H1 (cell line): ENCODE data around the gene NPY4R2. TPM values are rescaled to one million over a fixed set of nuclear protein-coding genes. Genes with fewer than 3 reads are reported as not detected.
"Not testable (repeated sequence)": the region's sequence is repeated elsewhere in the genome, so short reads cannot be mapped to it uniquely, and the experiment has no call there.

Experiments used
- CTCF ChIA-PET: fragments of 300-600 bp; sonication (Branson Sonifier 250); formaldehyde crosslinking; loops from one replicate; lab custom pipeline; 2021; ENCODE audit not compliant: partially characterized antibody; lab: Charles Lee
- POLR2A ChIA-PET: fragments of 300-600 bp; sonication (Branson Sonifier 250); formaldehyde crosslinking; loops from one replicate; lab custom pipeline; 2021; ENCODE audit warnings: inconsistent platforms; ENCODE audit not compliant: partially characterized antibody; lab: Charles Lee
- DNase-seq, 2 experiments: peaks; one replicate each; pipeline versions ENCODE4 v3.0.0 to v3.0.0-alpha.2; 2010 to 2022; ENCODE audit warnings: low spot score in 2 of 2, low read depth in 1 of 2, mixed read lengths in 1 of 2
- FAIRE-seq: peaks from 2 replicates; lab custom pipeline; 2011; peaks lifted over from hg19 to GRCh38; lab: Jason Lieb, UNC
- H2AFZ ChIP-seq: 2 replicates; pipeline ENCODE4 v1.8.1; 2012; ENCODE audit warnings: low read length, inconsistent platforms
- H2AK5ac ChIP-seq: 2 replicates; pipeline ENCODE4 v1.6.1; 2013; ENCODE audit warnings: low read depth, low read length
- H2BK120ac ChIP-seq: replicated peaks from 2 replicates; pipeline ENCODE3; 2013; ENCODE audit warnings: low read depth, low read length, inconsistent platforms
- H2BK12ac ChIP-seq: 2 replicates; pipeline ENCODE4 v1.6.1; 2013; ENCODE audit warnings: low read depth, low read length
- H2BK15ac ChIP-seq: 2 replicates; pipeline ENCODE4 v1.6.1; 2013; ENCODE audit warnings: low read length
- H2BK20ac ChIP-seq: 2 replicates; pipeline ENCODE4 v1.6.1; 2013; ENCODE audit warnings: low read length
- H2BK5ac ChIP-seq: 2 replicates; pipeline ENCODE4 v1.6.1; 2013; ENCODE audit warnings: low read depth, low read length
- H3K14ac ChIP-seq: 2 replicates; pipeline ENCODE4 v1.6.1; 2013; ENCODE audit warnings: inconsistent platforms; ENCODE audit not compliant: insufficient read length
- H3K18ac ChIP-seq: 2 replicates; pipeline ENCODE4 v1.6.1; 2013; ENCODE audit warnings: low read length; ENCODE audit errors: extremely low read depth
- H3K23ac ChIP-seq: 2 replicates; pipeline ENCODE4 v1.6.1; 2013; ENCODE audit warnings: inconsistent platforms; ENCODE audit not compliant: insufficient read length
- H3K23me2 ChIP-seq: 2 replicates; pipeline ENCODE4 v1.6.1; 2013; ENCODE audit warnings: low read depth, low read length
- H3K27ac ChIP-seq: 2 replicates; pipeline ENCODE4 v1.6.1; 2011; ENCODE audit warnings: low read depth, low read length, inconsistent platforms
- H3K27me3 ChIP-seq, 4 experiments: replicated peaks in 1 of 4; 1 replicate in 1 of 4; 2 replicates in 3 of 4; pipeline versions ENCODE4 v1.6.1 to v1.8.1; 2011 to 2013; ENCODE audit warnings: low read length in 3 of 4, mild to moderate bottlenecking in 3 of 4, inconsistent platforms in 2 of 4, mixed read lengths in 2 of 4, moderate library complexity in 1 of 4; ENCODE audit not compliant: control insufficient read depth in 3 of 4, insufficient read depth in 3 of 4; ENCODE audit errors: extremely low read depth in 1 of 4
- H3K36me3 ChIP-seq, 4 experiments: 2 replicates each; pipeline versions ENCODE4 v1.6.1 to v1.8.1; 2011 to 2013; ENCODE audit warnings: mild to moderate bottlenecking in 4 of 4, low read length in 3 of 4, moderate library complexity in 2 of 4, control low read depth in 1 of 4, inconsistent platforms in 1 of 4; ENCODE audit not compliant: insufficient read depth in 4 of 4, control insufficient read depth in 2 of 4
- H3K4ac ChIP-seq: replicated peaks from 2 replicates; pipeline ENCODE3; 2013; ENCODE audit warnings: low read length, low read depth, mixed read lengths, inconsistent platforms; ENCODE audit not compliant: insufficient read length
- H3K4me1 ChIP-seq, 4 experiments: replicated peaks in 1 of 4; 1 replicate in 1 of 4; 2 replicates in 3 of 4; pipeline versions ENCODE4 v1.6.1 to v1.8.1; 2011 to 2013; ENCODE audit warnings: low read length in 3 of 4, inconsistent platforms in 2 of 4, mixed read lengths in 1 of 4; ENCODE audit not compliant: insufficient read depth in 4 of 4, control insufficient read depth in 3 of 4
- H3K4me2 ChIP-seq, 2 experiments: 2 replicates each; pipeline versions ENCODE4 v1.6.1 to v1.8.1; 2011 to 2013; ENCODE audit warnings: low read depth in 2 of 2, low read length in 2 of 2, control low read depth in 1 of 2, inconsistent platforms in 1 of 2, mild to moderate bottlenecking in 1 of 2; ENCODE audit not compliant: insufficient read depth in 1 of 2
- H3K4me3 ChIP-seq, 4 experiments: fragments of 200-600, 300-600 bp in 1 of 4; sonication (generic), shearing (Covaris generic), sonication (Bioruptor Twin) in 1 of 4; 2 replicates each; pipeline versions ENCODE4 v1.5.1 to v1.8.1; 2011 to 2016; ENCODE audit warnings: low read length in 4 of 4, low read depth in 3 of 4, control low read depth in 2 of 4, inconsistent platforms in 2 of 4, mild to moderate bottlenecking in 2 of 4, mixed read lengths in 1 of 4, moderate library complexity in 1 of 4; ENCODE audit not compliant: insufficient read depth in 2 of 4; ENCODE audit errors: extremely low read depth in 1 of 4
- H3K56ac ChIP-seq: replicated peaks from 2 replicates; pipeline ENCODE3; 2013; ENCODE audit warnings: low read depth, mild to moderate bottlenecking, mixed read lengths, low read length, inconsistent platforms; ENCODE audit not compliant: insufficient read length
- H3K79me1 ChIP-seq: 2 replicates; pipeline ENCODE4 v1.6.1; 2013; ENCODE audit warnings: low read depth, low read length, control low read depth
- H3K79me2 ChIP-seq, 2 experiments: 2 replicates each; pipeline versions ENCODE4 v1.6.1 to v1.8.1; 2012 to 2013; ENCODE audit warnings: low read length in 2 of 2, mild to moderate bottlenecking in 2 of 2, inconsistent platforms in 1 of 2; ENCODE audit not compliant: insufficient read depth in 2 of 2, control insufficient read depth in 1 of 2
- H3K9ac ChIP-seq, 4 experiments: replicated peaks in 1 of 4; 1 replicate in 1 of 4; 2 replicates in 3 of 4; pipeline versions ENCODE4 v1.6.1 to v1.8.1; 2011 to 2013; ENCODE audit warnings: low read depth in 3 of 4, low read length in 3 of 4, control low read depth in 2 of 4, mild to moderate bottlenecking in 2 of 4, moderate library complexity in 2 of 4, inconsistent platforms in 1 of 4; ENCODE audit errors: extremely low read depth in 1 of 4
- H3K9me3 ChIP-seq, 2 experiments: 2 replicates each; pipeline versions ENCODE4 v1.6.1 to v1.8.1; 2012 to 2013; ENCODE audit warnings: mild to moderate bottlenecking in 2 of 2, moderate library complexity in 2 of 2, control low read depth in 1 of 2, inconsistent platforms in 1 of 2, low read depth in 1 of 2, low read length in 1 of 2, mixed read lengths in 1 of 2; ENCODE audit not compliant: insufficient read depth in 2 of 2
- H4K20me1 ChIP-seq, 2 experiments: replicated peaks in 1 of 2; 2 replicates each; pipeline versions ENCODE3 to v1.8.1; 2011 to 2013; ENCODE audit warnings: inconsistent platforms in 2 of 2, low read length in 2 of 2, mild to moderate bottlenecking in 1 of 2; ENCODE audit not compliant: insufficient read depth in 2 of 2, control insufficient read depth in 1 of 2
- H4K5ac ChIP-seq: 2 replicates; pipeline ENCODE4 v1.6.1; 2013; ENCODE audit warnings: low read length, low read depth, mixed read lengths, inconsistent platforms; ENCODE audit not compliant: insufficient read length
- H4K8ac ChIP-seq: 2 replicates; pipeline ENCODE4 v1.8.0; 2013; ENCODE audit warnings: mild to moderate bottlenecking, moderate library complexity, low read length, inconsistent platforms; ENCODE audit not compliant: insufficient read depth; ENCODE audit errors: extremely low read depth
- H4K91ac ChIP-seq: replicated peaks from 2 replicates; pipeline ENCODE3; 2013; ENCODE audit warnings: low read length, mixed read lengths, inconsistent platforms; ENCODE audit not compliant: insufficient read length
- WGBS, 2 experiments: shearing (Covaris generic) in 1 of 2; methylation state at CpG; one replicate each; pipeline versions ENCODE4 v1.1.6 to v1.1.7; 2013 to 2015; ENCODE audit warnings: low lambda C conversion rate in 2 of 2, mixed read lengths in 2 of 2, inconsistent platforms in 1 of 2, low coverage in 1 of 2, missing lambda C conversion rate in 1 of 2; ENCODE audit not compliant: insufficient replicate concordance in 2 of 2, insufficient coverage in 1 of 2, insufficient read length in 1 of 2; ENCODE audit errors: extremely low coverage in 1 of 2, missing lambda C conversion rate in 1 of 2; 5-methylcytosine and 5-hydroxymethylcytosine counted together
- polyA plus RNA-seq, 7 experiments: library from polyadenylated mRNA; depleted of rRNA in 3 of 7; stranded (reverse) in 5 of 7; unstranded in 2 of 7; fragments of >200 nt in 5 of 7; fragments of 200-250 nt in 2 of 7; gene quantifications; 1 replicate in 5 of 7; 2 replicates in 1 of 7; 4 replicates in 1 of 7; pipeline versions ENCODE4 v1.2.1 to v1.2.3, GENCODE V29; 2011 to 2013; ENCODE audit warnings: missing spikeins in 2 of 7, mixed read lengths in 2 of 7
- total RNA-seq: library from RNA; stranded (reverse); fragmentation: NEBNext Ultra II Directional; extraction: Animal tissue kit (Norgen Biotek cat#: 25700); gene quantifications from 2 replicates; pipeline ENCODE4 v1.2.1, GENCODE V29; 2021

The NPY4R2 gene
- total and polyA plus RNA-seq, 2 of the 8 experiments (the other 6 are each of a cell fraction or from before 2014, with no cell fraction given) = 0.05 TPM; not detected in 1

GRCh38 chr10:47914052-47914451 is 4.4 kb upstream of the NPY4R2 start:
- H3K27ac ChIP-seq, H2BK15ac ChIP-seq, H3K4me2 ChIP-seq, H3K4me1 ChIP-seq, POLR2A ChIA-PET, H2BK20ac ChIP-seq, H4K8ac ChIP-seq, H2BK12ac ChIP-seq, H3K36me3 ChIP-seq, H3K23me2 ChIP-seq, H3K18ac ChIP-seq, H3K79me2 ChIP-seq, H4K20me1 ChIP-seq, H3K27me3 ChIP-seq, H3K23ac ChIP-seq, H3K79me1 ChIP-seq, H2AFZ ChIP-seq, CTCF ChIA-PET, H2AK5ac ChIP-seq, FAIRE-seq, H2BK5ac ChIP-seq, H2BK120ac ChIP-seq, H3K9ac ChIP-seq, H4K5ac ChIP-seq, H3K56ac ChIP-seq, H3K4ac ChIP-seq, H3K9me3 ChIP-seq, H3K4me3 ChIP-seq, H4K91ac ChIP-seq, H3K14ac ChIP-seq, DNase-seq: not testable (repeated sequence)
- WGBS, 2 experiments = no CpG with 5 or more reads among the region's 2 CpGs

- H4K5ac ChIP-seq, H3K14ac ChIP-seq, H2BK12ac ChIP-seq, H4K8ac ChIP-seq, H3K79me2 ChIP-seq, H2BK5ac ChIP-seq, H3K4me2 ChIP-seq, H2BK20ac ChIP-seq, H2BK120ac ChIP-seq, POLR2A ChIA-PET, CTCF ChIA-PET, H3K4me1 ChIP-seq, H3K79me1 ChIP-seq, DNase-seq, H4K91ac ChIP-seq, H3K18ac ChIP-seq, H3K4me3 ChIP-seq, H3K9me3 ChIP-seq, H3K23me2 ChIP-seq, H3K4ac ChIP-seq, H3K27ac ChIP-seq, H3K36me3 ChIP-seq, H3K27me3 ChIP-seq, H2BK15ac ChIP-seq, H4K20me1 ChIP-seq, H3K56ac ChIP-seq, H3K23ac ChIP-seq, H3K9ac ChIP-seq, FAIRE-seq, H2AK5ac ChIP-seq, H2AFZ ChIP-seq: not testable (repeated sequence)
- WGBS, 2 experiments = no CpG with 5 or more reads among the region's 4 CpGs
These were observed 2.5 kb upstream of the NPY4R2 start for GRCh38 chr10:47915849-47916548.
